Left lung (tissue), 10 donors: ENCODE results near the gene RAB9A. TPM values are rescaled to one million over a fixed set of nuclear protein-coding genes. Genes with fewer than 3 reads are reported as not detected.

Experiments used
- ATAC-seq: fragments of 200-7000 bp; cut with Tn5 transposase; one replicate; pipeline ENCODE4 v1.9.1; 2020; ENCODE audit warnings: moderate library complexity
- DNase-seq, 4 donors: peaks; one replicate each; pipeline ENCODE4 v3.0.0-alpha.2; 2013 to 2020
- H3K27ac ChIP-seq, 2 donors: fragments of 200-600 bp; sonication (generic) in 1 of 2; one replicate each; pipeline versions ENCODE4 v1.5.0 to v1.8.0; 2020 to 2021
- H3K27me3 ChIP-seq, 2 donors: fragments of 200-600 bp; sonication (generic) in 1 of 2; one replicate each; pipeline versions ENCODE4 v1.5.0 to v1.8.0; 2020 to 2021
- H3K36me3 ChIP-seq, 2 donors: fragments of 200-600 bp; sonication (generic) in 1 of 2; one replicate each; pipeline versions ENCODE4 v1.5.0 to v1.8.0; 2020 to 2021
- H3K4me1 ChIP-seq, 2 donors: fragments of 200-600 bp; one replicate each; pipeline ENCODE4 v1.8.0; 2021
- H3K4me3 ChIP-seq, 2 donors: fragments of 200-600 bp; sonication (generic) in 1 of 2; one replicate each; pipeline versions ENCODE4 v1.5.0 to v1.8.0; 2020 to 2021; ENCODE audit warnings: mild to moderate bottlenecking in 1 of 2
- H3K9me3 ChIP-seq, 2 donors: fragments of 200-600 bp; sonication (generic) in 1 of 2; one replicate each; pipeline versions ENCODE4 v1.5.0 to v1.8.0; 2020 to 2021
- intact Hi-C, 2 donors: fragments of 100-400 bp; cut with DNase I; formaldehyde crosslinking; loops; one replicate each; pipeline versions ENCODE4 v1.11.2 to v1.14.2; 2022
- polyA plus RNA-seq, 6 donors: library from polyadenylated mRNA; unstranded; fragments of 120-200 nt; gene quantifications; one replicate each; pipeline ENCODE4 v1.2.1, GENCODE V29; 2013; ENCODE audit not compliant: insufficient read length in 6 of 6
- total RNA-seq, 2 donors: library from RNA; stranded (reverse); fragmentation: NEBNext Ultra II Directional; extraction: Animal tissue kit (Norgen Biotek cat#: 25700); gene quantifications; one replicate each; pipeline ENCODE4 v1.2.1, GENCODE V29; 2021
- TF ChIP-seq, protein P1 (sequence below), 2 donors: fragments of 200-600 bp; sonication (generic) in 1 of 2; IDR thresholded peaks; one replicate each; pipeline versions ENCODE4 v1.5.0 to v1.8.0; 2021; ENCODE audit warnings: antibody characterized with exemption in 2 of 2
- donor health status: DM: no; HTN: yes; CAD: no.
- donor health status: DM: no; HTN: no; CAD: no.

RAB9A gene
- total and polyA plus RNA-seq, 8 donors, result 22.5 to 32.4 (median 24.5) TPM

DNA sequence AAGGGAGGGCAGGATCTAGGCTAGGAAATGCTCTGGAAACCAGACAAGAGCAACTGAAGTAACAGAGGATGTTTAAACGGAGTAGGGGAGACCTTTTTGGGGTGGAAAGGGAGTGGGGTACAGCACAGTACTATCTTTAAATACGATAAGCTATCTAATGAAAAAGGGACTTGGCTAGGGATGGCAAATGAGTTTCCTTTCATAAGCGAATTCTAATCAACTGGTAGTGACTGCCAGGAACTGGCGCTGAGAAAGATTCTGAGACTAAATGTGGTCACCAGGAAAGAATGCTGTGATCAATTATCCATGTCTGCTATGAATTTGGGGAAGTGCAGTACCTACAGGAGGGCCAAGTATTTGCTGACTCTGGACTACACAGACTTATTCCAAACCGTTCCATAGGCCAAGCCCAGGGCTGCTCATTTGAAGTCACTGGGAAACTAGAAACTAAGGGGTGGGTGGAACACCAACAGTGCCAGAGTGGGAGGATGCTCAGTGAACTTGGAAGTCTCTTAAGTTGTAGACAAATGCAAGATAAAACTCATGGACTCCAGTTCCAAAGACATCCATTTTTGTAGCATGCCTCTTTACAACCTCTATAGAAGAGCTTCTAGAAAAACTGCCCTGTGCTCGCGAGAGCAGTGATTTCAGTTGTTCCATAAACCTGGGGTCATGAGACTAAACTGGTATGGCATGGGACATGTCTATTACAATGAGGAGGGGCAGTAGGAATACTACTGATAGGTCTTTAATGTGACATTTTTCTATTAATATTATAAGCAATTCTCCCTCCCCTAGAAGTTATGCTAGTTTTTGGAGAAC is 43.5 kb downstream of the RAB9A start:
- DNase-seq (no peak), ATAC-seq (no peak)
- H3K9me3 ChIP-seq, result no peaks in the 10 kb centered on the region
- H3K4me1 ChIP-seq, result peaks cover 10 to 19% of the 10 kb centered on the region in 2 donors
- peaks cover 0 to 10% of the 10 kb centered on the region in 2 donors for H3K27me3 ChIP-seq
- no peak overlapping the region for H3K27ac ChIP-seq
- TF ChIP-seq, protein P1, sequence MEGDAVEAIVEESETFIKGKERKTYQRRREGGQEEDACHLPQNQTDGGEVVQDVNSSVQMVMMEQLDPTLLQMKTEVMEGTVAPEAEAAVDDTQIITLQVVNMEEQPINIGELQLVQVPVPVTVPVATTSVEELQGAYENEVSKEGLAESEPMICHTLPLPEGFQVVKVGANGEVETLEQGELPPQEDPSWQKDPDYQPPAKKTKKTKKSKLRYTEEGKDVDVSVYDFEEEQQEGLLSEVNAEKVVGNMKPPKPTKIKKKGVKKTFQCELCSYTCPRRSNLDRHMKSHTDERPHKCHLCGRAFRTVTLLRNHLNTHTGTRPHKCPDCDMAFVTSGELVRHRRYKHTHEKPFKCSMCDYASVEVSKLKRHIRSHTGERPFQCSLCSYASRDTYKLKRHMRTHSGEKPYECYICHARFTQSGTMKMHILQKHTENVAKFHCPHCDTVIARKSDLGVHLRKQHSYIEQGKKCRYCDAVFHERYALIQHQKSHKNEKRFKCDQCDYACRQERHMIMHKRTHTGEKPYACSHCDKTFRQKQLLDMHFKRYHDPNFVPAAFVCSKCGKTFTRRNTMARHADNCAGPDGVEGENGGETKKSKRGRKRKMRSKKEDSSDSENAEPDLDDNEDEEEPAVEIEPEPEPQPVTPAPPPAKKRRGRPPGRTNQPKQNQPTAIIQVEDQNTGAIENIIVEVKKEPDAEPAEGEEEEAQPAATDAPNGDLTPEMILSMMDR (IDR thresholded peaks at IDR 0.05), result no peak
- no peaks in the 10 kb centered on the region for H3K36me3 ChIP-seq
- intact Hi-C loops, result loop anchor here in 1 of 2 donors (10.0 kb wide), 1 partner anchor 302 kb away; no protein-coding TSS in a partner anchor
- no peak overlapping the region for H3K4me3 ChIP-seq

DNA sequence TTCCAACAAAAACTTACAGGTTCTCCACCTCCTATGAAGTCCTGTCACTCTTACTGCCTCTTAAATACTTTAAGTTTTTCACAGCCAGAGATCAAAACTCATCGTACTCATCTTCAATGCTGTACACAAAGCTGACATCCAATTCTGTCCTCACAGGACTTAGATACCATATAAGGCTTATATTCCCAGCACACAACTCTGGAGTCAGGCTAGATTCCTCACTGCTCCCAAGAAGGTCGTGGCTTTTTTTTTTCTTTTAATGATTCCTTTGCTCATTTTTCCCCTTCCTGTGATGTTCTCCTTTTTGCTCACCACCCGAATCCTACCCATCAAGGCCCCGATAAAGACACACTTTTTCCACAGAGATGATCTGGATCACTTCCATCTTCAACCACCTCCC is 44.6 kb downstream of the RAB9A start:
- peak overlapping the region; percentile 59 to 60 for H3K4me3 ChIP-seq
- intact Hi-C loops, result loop anchor here in 1 of 2 donors (10.0 kb wide), 1 partner anchor 301 kb away; no protein-coding TSS in a partner anchor

DNA sequence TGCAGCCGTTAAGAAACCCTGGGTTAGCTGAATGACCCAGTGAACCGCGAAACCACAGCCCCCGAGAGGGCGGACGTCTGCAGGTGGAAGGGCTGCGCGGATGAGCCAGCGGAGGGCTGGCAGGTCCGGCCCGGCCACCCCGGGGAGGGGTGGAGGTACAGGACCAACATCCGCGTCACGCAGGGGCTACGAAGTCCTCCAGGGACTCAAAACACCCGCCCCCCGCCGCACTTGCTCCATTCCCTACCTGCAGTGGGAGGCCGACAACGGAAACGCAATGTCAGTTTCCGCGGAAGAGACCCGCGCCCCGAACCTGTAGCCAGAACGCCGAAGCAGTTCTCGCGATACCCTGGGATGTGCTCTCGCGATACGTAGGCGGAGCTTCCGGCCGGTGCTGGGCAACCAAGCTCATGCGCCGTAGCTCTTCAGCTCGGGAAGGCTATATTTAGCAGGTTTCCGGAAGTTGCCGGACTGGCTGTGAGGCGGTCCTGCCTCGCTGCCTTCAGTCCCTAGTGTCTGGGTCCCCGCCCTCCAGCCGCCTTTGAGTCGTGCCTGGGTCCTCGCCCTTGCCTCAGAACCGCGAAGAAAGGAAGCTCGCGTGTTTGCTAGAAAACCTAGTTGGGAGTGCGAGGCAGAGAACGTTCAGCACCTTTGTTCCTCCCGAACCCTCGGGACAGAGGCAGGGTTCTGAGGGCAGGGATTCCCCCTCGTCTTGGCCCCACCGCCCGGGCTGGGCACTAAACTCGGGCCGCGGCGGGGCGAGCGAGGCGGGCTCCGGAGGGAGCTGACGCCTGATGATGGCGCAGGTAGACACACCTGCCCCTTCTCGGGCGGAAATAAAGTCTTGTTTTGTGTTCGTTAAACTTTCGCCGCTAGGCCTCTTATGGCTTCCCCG is 45.6 kb downstream of the RAB9A start, which contains the start of the genes OFD1 and TRAPPC2:
OFD1 (plus strand) TSS at position 471 of the 895 bp plus-strand sequence; CDS start at position 795, 324 bp downstream.
TRAPPC2 (minus strand) TSS at position 343 of the 895 bp plus-strand sequence. CDS start 14,657 bp downstream, outside the sequence.
- intact Hi-C loops, result loop anchor here in 1 of 2 donors (10.0 kb wide), 1 partner anchor 300 kb away; no protein-coding TSS in a partner anchor
- Histone ChIP-seq H3K36me3 (no peaks in the 10 kb centered on the region), H3K9me3 (no peaks in the 10 kb centered on the region), H3K4me3 (peak within 1 kb of the TSS; percentile 59 to 60), H3K27ac (peak within 1 kb of the TSS; percentile 91 to 93), H3K4me1 (peaks cover 10 to 19% of the 10 kb centered on the region in 2 donors), H3K27me3 (peaks cover 0 to 10% of the 10 kb centered on the region in 2 donors)
- TF ChIP-seq, protein P1 (IDR thresholded peaks at IDR 0.05), result no peak
- DNase-seq (peak; percentile 90 to 95 (median 93)), ATAC-seq (peak; percentile 99)

More for the DNA sequence above, 44.6 kb downstream of the RAB9A start:
- no peak for DNase-seq
- Histone ChIP-seq H3K4me1 (peaks cover 10 to 19% of the 10 kb centered on the region in 2 donors), H3K9me3 (no peaks in the 10 kb centered on the region), H3K27me3 (peaks cover 0 to 10% of the 10 kb centered on the region in 2 donors), H3K27ac (peak overlapping the region; percentile 91 to 93), H3K36me3 (no peaks in the 10 kb centered on the region)
- no peak for ATAC-seq
- TF ChIP-seq, protein P1 (IDR thresholded peaks at IDR 0.05), result no peak

DNA sequence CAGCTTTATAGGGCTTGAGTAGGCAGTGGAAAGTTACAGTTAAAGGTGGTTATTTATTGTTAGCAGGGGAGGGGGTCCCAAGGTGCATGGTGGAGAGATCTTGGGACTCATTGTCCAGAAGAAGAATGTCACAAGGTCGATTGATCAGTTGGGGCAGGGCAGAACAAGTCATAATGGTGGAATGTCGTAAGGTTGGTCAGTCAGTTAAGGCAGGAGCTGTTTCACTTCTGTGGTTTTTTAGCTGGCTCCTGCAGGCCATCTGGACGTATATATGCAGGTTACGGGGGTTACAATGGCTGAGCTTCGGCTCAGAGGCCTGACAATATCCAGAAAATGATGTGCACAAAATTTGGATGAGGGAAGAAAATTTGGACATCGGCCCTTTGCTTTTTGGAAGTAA is 52.8 kb downstream of the RAB9A start:
- no peaks in the 10 kb centered on the region for H3K9me3 ChIP-seq
- no peak overlapping the region for H3K27ac ChIP-seq
- no peak for DNase-seq
- no peak overlapping the region for H3K4me3 ChIP-seq
- peaks cover 0 to under 1% of the 10 kb centered on the region in 2 donors for H3K4me1 ChIP-seq
- intact Hi-C loops, result no loop called here
- ATAC-seq, result no peak
- H3K36me3 ChIP-seq, result no peaks in the 10 kb centered on the region
- no peaks in the 10 kb centered on the region for H3K27me3 ChIP-seq
- TF ChIP-seq, protein P1 (IDR thresholded peaks at IDR 0.05), result no peak
